T47D (cell line): ENCODE data around the gene ANAPC13.

Experiments used
- DNase-seq, 2 experiments: peaks; one replicate each; pipeline versions ENCODE4 v3.0.0 to v3.0.0-alpha.2; 2011 to 2012; ENCODE audit warnings: low read depth in 1 of 2, low spot score in 1 of 2
- JUND ChIP-seq: IDR thresholded peaks from 2 replicates; pipeline ENCODE4 v1.6.1; 2012; ENCODE audit warnings: low read depth
- in situ Hi-C: cut with HindIII; loops from 2 replicates; pipeline ENCODE4 v1.10.0; 2016; ENCODE audit warnings: low sequenced_read_pairs, low pct_unique_long_range_greater_than_20kb

Gene ANAPC13

GRCh38 chr3:134458406-134458945 is 27.3 kb downstream of the ANAPC13 start:
- no peak for DNase-seq
- no peak for TF ChIP-seq JUND
- in situ Hi-C loops: no loop called here

GRCh38 chr3:134457376-134458074 is 28.3 kb downstream of the ANAPC13 start:
- in situ Hi-C loops: no loop called here
- TF ChIP-seq JUND: no peak
- no peak for DNase-seq

- in situ Hi-C loops: no loop called here
- DNase-seq: peak in 1 of 2 experiments; percentile 35
- no peak for TF ChIP-seq JUND
These were observed 32.2 kb downstream of the ANAPC13 start for GRCh38 chr3:134453631-134454030.

- in situ Hi-C loops: no loop called here
- no peak for TF ChIP-seq JUND
- no peak for DNase-seq
These were observed 35.8 kb downstream of the ANAPC13 start for GRCh38 chr3:134449951-134450350.

GRCh38 chr3:134449277-134449676 is 36.5 kb downstream of the ANAPC13 start:
- peak in 1 of 2 experiments; percentile 72 for DNase-seq
- in situ Hi-C loops: no loop called here
- no peak for TF ChIP-seq JUND

GRCh38 chr3:134448664-134449063 is 37.1 kb downstream of the ANAPC13 start:
- DNase-seq: no peak
- no peak for TF ChIP-seq JUND
- in situ Hi-C loops: no loop called here

GRCh38 chr3:134447351-134447750 is 38.4 kb downstream of the ANAPC13 start:
- in situ Hi-C loops: no loop called here
- TF ChIP-seq JUND: no peak
- DNase-seq: no peak

GRCh38 chr3:134446800-134447199 is 39.0 kb downstream of the ANAPC13 start:
- DNase-seq: no peak
- no peak for TF ChIP-seq JUND
- in situ Hi-C loops: no loop called here

GRCh38 chr3:134445636-134446035 is 40.1 kb downstream of the ANAPC13 start:
- in situ Hi-C loops: no loop called here

GRCh38 chr3:134445095-134445494 is 40.7 kb downstream of the ANAPC13 start:
- no peak for TF ChIP-seq JUND
- in situ Hi-C loops: no loop called here
- DNase-seq: no peak

More at GRCh38 chr3:134445636-134446035, 40.1 kb downstream of the ANAPC13 start:
- TF ChIP-seq JUND: no peak
- DNase-seq: peak in 1 of 2 experiments; percentile 49

GRCh38 chr3:134441821-134442220 is 44.0 kb downstream of the ANAPC13 start:
- no peak for DNase-seq
- TF ChIP-seq JUND: no peak
- in situ Hi-C loops: no loop called here

GRCh38 chr3:134441321-134441720 is 44.5 kb downstream of the ANAPC13 start:
- DNase-seq: no peak
- no peak for TF ChIP-seq JUND
- in situ Hi-C loops: no loop called here

GRCh38 chr3:134437211-134437752 is 48.5 kb downstream of the ANAPC13 start:
- in situ Hi-C loops: no loop called here
- no peak for DNase-seq

GRCh38 chr3:134432236-134432635 is 53.5 kb downstream of the ANAPC13 start:
- no peak for DNase-seq
- in situ Hi-C loops: no loop called here
- TF ChIP-seq JUND: no peak

More at GRCh38 chr3:134437211-134437752, 48.5 kb downstream of the ANAPC13 start:
- no peak for TF ChIP-seq JUND
